HTR-8/SVneo (cell line): ENCODE results near the gene SDF4.

ENCODE experiments used
- DNase-seq: peaks from one replicate; pipeline ENCODE4 v3.0.0; 2011; ENCODE audit warnings: low spot score, mixed read lengths; ENCODE audit not compliant: insufficient read length
- FAIRE-seq: peaks from 2 replicates; lab custom pipeline; 2011; peaks lifted over from hg19 to GRCh38; lab: Jason Lieb, UNC

SDF4 gene

DNA sequence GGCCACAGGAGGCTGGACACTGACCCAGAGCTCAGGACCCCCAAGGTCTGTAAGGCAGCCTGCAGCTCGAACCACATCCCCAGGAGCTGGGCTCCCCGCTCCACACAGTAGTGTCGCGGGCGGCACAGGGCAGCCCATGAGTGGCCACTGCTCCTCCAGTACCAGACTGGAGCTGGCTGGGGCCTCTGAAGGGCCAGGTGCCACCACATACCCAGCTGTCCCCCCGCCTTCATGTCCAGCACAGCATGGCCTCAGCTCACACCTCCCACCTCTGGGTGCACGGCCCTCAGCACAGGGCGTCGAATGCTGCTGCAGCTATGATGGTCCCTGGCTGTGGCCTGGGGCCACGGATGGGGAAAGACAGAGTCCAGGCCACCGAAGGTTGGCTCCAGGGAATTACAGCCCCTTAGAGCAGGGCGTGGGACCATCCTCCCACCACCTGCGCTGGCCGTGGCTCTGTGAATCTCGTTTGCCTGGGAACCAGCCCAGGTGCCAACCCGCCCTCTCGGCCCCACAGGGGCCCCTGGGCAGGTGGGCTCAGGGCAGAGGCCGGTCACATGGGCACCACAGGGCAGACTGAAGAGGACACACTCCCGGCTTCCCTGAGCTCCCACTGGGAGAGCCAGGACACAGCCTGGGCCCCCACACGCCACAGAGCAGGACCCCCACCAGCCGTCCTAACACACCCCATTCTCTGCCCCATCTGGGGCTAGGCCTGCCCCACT is 15.8 kb downstream of the SDF4 start:
- FAIRE-seq: no peak
- DNase-seq: no peak

DNA sequence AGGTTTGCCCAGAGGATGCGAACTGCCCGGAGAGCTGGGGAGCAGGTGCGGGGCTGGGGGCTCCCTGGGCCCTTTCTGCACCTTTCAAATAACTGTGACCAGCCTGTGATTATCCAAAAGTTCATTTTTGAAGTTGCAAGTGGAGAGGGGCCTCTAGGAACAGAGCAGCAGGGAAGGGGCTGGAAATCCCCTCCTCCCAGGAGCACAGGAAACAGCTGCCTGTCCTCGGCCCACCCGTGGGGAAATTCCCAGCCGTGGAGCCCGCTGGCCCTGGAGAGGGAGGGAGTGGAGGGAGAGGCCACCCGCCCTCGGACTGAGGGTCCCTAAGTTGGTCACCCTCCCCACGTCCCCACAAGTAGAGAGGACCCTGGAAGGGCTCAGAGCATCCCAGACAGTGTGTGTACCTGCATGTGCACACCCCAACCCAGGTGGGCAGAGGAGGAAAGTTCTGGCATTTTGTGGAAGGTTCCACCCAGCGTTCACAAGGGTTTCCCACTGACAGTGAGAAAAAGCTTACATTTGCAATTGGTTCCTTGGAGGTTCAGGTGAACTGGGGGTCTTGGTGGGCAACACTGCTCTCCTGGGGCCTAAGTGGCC is 16.6 kb downstream of the SDF4 start:
- FAIRE-seq (no peak), DNase-seq (no peak)

DNA sequence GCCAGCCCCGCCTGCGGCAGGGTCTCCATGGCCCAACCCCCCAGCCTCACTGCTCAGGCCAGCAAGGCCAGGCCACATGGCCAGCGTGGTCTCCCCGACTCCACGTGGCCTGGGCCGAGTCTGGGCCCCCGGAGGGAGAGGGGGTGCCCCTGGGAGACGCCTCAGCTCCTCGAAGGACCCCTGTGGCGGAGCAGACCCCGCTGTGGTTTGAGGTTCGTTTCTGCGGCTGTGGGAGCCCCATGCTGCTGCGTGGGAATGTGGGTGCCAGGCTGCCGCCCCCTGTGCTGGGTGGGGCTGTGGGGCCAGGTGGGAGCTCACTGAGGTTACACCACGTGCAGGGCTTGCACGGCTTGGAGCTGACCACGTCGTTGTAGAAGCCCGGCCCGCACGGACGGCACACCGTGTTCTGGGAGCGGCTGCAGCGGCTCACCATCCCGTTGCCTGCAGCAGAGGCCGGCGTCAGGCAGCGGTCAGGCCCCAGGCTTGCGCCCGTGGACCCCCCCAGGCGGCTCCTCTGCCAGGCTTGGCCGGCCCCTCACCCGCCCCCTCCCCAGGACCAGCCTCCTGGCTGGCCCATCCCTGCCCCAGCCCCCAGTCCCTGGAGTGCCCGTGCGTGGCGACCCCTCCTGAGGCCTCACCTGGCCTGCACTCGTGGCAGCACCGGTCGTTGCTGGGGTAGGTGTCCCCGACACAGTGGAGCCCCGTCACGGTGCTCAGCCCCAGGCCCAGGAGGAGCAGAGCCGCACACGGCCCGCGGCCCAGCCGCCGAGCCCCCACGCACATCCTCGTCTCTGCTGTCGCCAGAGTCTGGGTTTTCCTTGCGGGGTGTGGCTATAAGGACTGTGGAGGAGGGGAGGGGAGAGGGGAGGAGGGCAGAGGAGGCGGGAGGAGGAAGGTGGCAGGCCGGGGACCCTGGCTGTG is 18.2 kb downstream of the SDF4 start, which contains the start of gene TNFRSF4:
Gene TNFRSF4, minus strand, starts transcription at position 809 of the 921 bp plus-strand sequence. Its CDS starts 26 bp downstream, at position 783.
- FAIRE-seq (no peak), DNase-seq (no peak)

DNA sequence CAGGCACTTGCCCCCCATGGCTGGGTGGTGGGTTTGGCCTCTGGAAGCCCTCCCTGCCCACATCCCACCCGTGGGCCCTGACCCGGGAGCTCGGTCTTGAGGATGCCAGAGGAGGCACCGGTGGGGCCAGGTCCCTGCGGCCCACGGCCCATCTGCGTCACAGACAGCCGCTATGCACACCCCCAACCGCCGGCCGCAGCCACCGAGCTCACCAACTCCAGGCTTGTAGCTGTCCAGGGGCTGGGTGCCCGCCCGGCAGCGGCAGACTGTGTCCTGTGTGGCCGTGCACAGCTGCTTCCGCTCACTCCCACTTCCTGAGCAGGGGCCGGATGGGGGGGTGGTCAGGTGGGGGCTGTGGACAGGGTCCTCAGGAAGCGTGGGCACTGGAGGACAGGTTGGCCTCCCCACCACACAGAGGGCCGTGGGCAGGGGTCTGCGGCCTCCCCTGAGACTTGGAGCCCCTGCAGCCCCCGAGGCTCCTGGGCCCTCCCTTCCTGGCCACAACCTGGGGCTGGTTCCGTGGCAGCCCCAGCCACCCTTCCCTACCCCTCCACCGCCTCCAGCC is 18.9 kb downstream of the SDF4 start:
- FAIRE-seq (no peak), DNase-seq (no peak)

DNA sequence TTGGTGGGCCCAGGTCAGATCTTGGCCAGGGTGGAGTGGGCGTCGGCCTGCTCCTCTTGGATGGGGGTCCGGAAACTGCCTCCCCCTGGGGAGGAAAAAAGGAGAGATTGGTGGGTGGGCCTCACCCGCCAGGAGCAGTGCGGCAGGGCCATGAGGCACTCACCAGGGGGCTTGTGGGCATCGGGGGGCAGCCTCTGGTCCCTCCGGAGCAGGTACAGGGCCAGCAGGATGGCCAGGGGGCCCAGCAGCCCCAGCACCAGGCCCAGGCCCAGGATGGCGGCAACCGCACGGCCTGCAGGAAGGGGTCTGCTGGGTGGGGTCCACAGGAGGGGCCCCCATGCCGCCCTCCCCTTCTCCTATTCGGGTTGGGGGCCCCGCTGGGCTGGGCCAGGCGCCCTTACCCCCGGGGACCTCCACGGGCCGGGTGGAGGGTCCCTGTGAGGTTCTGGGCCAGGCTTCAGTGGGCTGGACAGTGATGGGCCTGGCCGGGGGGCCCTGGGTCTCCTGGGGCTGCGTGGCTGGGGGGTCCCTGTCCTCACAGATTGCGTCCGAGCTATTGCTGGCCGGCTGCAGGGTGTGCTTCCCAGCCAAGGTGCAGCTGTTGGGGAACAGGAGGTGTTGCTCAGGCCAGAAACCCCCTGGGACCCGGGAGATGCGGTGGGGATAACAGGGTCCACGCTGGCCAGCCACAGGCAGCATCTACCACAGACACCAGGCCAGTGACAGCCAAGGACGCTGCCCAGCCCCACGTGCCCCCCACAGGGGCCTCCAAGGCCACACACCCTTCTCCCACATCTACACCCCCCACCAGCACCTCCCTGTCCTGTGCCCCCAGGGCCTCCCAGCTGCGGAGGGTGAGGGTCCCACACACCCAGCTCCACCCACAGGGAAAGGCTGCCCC is 20.0 kb downstream of the SDF4 start:
- no peak for DNase-seq
- FAIRE-seq: no peak

DNA sequence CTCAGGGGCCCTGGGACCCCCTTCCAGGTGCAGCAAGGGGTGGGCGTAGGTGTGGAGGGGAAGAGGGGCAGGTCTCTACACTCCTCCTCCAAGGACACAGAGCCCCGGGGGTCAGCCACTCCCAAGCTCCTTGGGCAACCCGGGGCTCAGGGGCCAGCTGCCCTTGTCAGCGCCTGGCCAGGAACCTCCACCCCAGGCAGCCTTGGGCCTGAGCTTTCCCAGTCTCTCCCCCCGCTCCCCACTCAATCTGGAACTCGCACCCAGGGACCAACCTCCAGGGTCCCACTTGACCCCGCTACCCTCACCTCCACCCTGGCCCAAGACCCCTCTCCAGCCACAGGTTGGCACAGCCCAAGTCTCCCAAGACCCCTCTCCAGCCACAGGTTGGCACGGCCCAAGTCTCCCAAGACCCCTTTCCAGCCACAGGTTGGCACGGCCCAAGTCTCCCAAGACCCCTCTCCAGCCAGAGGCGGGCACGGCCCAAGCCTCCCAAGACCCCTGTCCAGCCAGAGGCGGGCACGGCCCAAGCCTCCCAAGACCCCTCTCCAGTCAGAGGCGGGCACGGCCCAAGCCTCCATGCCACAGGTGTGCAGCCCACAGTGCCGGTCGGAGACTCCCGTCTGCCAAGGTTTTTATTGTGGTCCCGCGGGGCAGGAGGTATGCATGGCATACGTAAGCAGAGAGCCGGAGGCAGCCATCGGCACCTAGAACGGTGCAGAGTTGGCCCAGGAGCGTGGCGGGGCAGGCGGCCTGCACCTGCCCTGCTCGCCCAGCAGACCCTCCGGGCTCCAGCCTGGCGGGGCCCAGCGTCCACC is 20.9 kb downstream of the SDF4 start:
- no peak for DNase-seq
- no peak for FAIRE-seq

DNA sequence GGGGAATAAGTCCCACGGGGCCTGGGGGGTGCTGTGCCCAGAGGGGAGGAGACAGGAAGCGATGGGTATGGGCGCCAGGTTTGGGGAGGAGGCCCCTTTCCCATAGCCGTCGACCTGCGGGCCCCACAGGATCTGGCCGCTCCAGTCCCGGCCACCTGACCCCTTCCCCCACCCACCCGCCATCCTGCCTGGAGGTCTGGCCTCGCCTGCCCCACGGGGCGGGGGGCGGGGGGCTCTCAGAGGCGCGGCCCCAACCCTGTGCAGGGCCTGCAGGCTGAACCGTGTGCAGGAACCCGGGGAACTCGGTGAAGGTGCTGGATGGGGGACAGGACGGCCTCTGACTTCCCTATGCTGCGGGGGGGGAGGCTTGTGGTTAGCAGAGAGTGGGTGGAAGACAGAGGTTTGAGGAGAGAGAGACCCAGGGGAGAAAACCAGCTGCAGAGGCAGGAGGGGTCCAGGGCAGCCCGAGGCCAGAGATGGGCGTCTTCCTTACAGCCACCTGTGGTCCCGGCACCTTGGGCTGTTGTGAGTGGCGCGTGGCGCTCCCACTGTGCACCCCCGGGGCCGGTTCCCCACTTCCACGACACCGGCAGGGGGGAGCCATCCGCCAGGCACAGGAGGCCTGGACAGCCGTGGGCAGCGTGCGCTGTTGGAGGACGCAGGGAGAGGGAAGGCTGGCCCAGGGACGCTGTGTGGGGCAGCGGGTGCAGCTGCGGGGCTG is 22.9 kb downstream of the SDF4 start:
- FAIRE-seq (no peak), DNase-seq (no peak)

DNA sequence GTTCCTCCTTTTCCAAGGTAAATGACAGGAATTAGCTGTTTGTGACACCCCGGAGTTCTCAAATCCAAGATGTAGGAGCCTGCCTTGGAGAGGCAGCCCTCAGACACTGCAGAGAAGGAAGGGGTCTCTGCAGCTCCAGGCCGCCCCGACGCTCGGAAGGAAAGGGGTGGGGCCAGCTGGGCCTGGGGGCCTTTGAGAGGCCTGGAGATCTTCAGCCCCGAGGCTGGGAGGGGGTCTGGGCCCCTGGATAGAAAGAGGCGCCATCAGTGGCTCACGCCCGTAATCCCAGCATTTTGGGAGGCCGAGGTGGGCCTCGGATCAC is 24.3 kb downstream of the SDF4 start:
- no peak for DNase-seq

DNA sequence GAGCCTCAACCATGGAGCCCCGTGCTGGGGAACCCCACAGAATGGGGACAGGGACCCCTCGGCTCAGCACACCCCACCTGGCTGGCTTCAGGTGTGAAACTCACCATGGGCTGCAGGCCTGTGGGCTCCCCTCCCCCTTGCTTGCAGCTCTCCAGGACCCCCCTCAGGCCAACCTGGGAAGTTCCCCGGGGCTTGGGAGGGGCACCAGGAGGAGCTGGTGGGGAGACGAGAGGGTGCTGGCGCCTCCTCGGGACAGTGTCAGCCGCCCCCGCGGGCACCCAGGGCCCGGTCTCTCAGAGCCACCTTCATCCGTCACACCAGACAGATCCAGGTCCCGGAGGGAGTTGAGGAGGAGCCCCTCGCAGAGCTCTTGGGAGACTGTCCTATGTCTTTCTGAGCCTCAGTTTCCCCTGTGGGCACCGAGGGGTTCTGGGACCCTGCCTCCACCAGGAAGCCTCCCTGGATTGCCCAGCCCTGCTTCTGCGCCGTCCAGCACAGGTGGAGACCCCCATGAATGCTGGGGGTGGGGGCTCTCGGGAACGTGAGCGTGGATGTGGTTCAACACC is 24.8 kb downstream of the SDF4 start:
- FAIRE-seq (no peak), DNase-seq (no peak)

More for the DNA sequence above, 24.3 kb downstream of the SDF4 start:
- no peak for FAIRE-seq

DNA sequence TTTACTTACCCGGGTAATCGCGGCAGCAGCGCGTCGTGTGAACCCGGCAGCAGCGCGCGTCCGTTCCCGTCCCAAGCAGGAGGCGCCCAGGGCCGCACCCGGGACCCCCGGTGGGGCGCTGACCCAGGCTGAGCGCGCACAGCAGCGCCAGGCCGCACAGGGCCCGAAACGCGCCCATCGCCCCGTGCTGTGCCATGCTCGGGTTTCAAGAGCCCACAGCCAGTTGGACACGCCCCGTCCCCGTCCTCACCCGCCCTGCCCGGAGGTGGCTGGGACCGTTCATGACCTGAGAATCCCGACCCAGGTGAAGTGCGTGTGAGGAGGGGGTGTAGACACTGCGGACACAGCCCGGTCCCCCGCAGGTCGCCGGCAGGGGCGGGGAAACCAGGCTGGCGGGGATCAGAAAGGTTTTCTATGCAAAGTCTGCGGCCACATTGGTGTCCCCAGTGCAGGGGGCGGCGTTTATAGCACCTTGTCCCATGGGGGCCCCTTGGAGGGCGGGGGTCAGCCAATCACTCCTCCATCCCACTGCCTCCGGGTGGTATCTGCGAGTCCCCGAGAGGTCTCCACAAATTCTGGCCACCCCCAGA is 25.3 kb downstream of the SDF4 start, which contains the start of gene TNFRSF18:
Gene TNFRSF18, minus strand, starts transcription at position 217 of the 590 bp plus-strand sequence. Its CDS starts 21 bp downstream, at position 196.
- no peak for FAIRE-seq
- no peak for DNase-seq

DNA sequence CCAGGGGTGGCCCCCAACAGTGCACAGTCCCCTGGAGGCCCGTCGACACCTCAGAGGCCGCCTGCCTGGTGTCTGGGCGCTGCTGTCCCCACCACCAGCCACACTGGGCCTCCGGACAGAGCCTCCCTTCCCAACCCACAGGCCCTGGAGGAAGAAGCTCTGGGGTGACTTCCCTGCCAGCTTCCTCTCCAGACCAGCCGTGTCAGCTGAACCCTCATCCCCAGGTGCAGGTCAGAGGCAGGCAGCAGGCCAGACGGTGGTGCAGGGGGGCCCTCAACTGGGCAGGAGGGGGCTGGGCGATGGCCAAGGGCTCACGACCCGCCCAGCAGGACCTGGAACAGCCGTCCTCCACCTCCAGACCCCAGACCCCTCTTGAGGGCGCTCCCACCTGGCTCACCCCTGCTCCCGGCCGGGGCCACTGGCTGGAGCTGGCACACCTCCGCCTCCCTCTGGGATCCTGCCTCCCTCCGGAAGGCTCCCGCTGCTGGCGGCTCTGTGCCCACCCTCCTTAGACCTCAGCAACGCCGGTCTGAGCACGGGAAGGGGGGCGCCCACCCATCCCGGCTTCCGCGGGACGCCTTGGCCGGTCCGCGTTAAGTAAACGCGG is 25.9 kb downstream of the SDF4 start:
- DNase-seq (no peak), FAIRE-seq (no peak)

DNA sequence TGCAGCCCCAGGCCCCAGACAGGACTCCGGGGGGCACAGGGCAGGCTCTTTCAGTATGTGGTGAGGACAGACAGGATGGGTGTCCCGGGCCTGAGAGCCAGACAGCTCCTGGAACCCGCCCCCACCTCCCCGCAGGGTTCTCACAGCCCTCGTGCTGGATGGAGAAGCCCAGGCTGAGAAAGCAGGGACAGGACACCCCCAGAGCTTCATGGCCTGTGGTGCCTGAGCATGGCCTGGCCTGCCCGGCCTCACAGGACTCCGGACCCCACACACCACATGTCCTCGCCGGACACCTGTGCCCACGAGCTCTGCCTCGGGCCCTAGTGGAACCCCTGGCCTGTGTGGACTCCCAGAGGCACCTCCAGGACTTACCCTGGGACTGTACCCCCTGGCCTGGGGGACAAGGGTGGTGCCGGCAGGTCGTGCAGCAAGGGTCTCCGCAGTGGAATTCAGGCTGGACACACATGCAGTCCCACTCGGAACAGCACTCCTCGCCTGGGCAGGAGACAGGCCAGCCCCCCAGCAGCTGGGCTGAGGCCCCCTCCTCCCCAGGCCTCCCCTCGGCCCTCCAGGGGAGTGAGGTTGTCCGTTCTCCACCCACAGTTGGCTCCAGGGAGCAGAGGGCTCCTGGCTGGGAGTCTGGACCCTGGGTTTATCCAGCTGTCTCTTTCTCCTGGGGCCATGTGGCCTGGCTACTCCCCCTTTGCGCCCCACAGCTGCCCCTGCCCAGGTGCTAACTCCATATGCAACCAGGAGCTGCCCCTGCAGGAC is 26.6 kb downstream of the SDF4 start:
- FAIRE-seq (no peak), DNase-seq (no peak)

DNA sequence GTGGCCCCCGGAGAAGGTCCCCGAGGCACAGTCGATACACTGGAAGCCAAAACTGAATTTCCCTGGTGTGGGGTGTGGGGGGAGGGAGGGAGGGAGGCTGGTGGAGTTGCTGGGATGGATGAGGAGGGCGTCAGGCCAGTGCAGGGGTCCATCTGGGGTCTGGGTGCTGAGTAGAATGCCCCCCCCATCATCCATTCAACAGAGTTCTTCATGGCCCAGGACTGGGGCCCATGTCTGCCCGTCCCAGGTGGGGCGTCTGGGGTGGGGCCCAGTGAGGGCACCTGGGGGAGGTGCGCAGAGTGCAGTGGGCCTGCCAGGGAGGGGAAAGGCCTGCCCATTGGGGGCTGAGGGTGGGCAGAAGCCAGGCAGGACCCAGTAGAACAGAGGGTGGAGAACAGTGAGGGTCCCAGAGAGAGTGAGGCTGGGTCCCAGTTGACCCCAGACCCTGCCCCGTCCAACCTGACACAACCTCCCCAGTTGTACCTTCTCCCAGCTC is 27.3 kb downstream of the SDF4 start:
- FAIRE-seq (no peak), DNase-seq (no peak)

DNA sequence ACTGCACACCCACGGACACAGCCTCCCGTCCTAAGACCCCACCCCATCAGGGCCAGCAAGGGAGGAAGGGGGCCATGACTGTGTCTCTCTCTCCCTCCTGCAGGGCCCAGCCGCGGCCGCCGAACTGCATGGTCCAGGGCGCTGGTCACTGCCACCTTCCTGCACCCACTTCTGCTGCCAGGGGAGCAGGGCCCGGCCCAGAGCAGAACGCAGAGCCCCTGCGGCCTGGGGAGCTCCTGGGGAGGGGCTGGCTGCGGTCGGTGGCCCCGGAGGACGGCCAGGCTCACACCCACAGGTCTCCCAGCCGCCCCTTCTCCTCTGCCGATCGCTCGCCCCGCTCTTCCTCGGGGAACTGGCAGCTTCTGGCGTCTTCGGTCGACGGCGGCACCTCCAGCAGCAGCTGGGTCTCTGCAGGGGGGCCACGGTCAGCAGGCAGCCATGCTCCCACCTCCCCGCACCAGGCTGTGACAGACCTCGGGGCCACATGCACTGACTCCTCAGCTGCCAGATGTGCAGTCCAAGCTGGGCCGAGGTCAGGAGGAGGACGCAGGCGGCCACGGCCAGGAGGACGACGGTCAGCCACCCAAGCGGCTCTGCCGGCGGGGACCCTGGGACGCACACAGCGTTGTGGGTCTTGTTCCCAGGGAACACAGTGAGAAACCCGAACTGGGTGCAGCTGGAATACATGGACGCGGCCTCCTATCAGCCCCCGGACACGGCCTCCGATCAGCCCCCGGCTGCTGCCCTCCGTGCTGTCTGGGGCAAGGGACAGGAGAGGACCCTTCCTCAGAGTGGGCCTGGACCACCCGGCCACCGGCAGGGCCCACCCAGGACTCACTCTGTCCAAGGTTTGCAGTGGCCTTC is 28.0 kb downstream of the SDF4 start:
- no peak for FAIRE-seq
- DNase-seq: no peak

DNA sequence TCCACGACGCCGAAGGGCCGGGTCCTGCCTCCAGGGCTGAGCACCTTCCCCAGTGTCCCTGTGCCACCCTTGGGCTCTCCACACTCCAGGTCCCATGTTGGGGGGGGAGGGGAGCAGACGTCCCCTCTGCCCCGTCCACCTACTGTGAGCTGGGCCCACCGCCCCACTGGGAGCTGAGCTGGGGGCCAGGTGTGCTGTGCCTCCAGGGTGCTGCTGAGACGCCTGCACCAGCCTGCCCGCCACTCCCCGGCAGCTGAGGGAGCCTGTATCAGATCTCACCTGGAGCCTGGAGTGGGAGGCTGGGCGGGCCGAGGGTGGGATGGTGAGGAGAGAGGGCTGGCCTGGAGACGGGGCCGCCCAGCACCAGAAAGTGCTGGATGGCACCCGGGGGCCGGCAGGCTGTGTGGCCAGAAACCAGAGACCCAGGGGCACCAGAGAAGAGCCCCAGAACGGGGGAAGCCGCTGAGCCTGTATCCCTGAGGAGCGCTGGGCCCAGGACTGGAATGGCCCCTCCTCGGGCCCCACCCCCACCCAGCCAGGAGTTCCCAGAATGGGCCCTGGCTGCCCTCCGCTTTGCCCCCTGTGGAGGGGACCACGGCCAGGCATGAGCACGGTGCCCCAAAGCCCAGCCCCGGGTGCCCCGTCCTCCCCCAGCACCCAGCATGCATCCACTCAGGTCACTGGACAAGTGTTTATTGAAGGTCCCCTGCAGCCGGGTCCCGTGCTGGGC is 28.8 kb downstream of the SDF4 start:
- DNase-seq: no peak
- FAIRE-seq: no peak
